Adrenal gland (tissue), 5 donors: ENCODE results near the gene SCG3.

Experiments
- CTCF ChIP-seq, 6 experiments: fragments of 450-650 bp in 4 of 6; fragments of 200-600 bp in 2 of 6; sonication (generic) in 1 of 6; IDR thresholded peaks; 1 replicate in 5 of 6; 2 replicates in 1 of 6; pipeline versions ENCODE4 v1.5.1 to v1.8.0; 2016 to 2021; ENCODE audit warnings: antibody characterized with exemption in 6 of 6, mild to moderate bottlenecking in 2 of 6, moderate library complexity in 1 of 6
- POLR2A ChIP-seq, 2 donors: fragments of 450-650 bp; IDR thresholded peaks; one replicate each; pipeline ENCODE4 v1.6.1; 2017; ENCODE audit warnings: antibody characterized with exemption in 2 of 2, mild to moderate bottlenecking in 2 of 2, moderate library complexity in 1 of 2
- donor health status: DM: no; HTN: no; CAD: no.

GRCh38 chr15:51751697-51752683, 70.7 kb downstream of the SCG3 start:
- no peak for TF ChIP-seq CTCF (IDR thresholded peaks at IDR 0.05)
- TF ChIP-seq POLR2A (IDR thresholded peaks at IDR 0.05) = no peak
